Liver (tissue), 9 donors: ENCODE data around the gene POU3F3. TPM values are rescaled to one million over a fixed set of nuclear protein-coding genes. Genes with fewer than 3 reads are reported as not detected.
A peak's percentile ranks its signal among the peaks of the same experiment; 100 is the strongest.

Experiments
- DNase-seq: peaks from one replicate; pipeline ENCODE4 v3.0.0-alpha.2; 2017; ENCODE audit warnings: low spot score
- H3K27ac ChIP-seq, 2 donors: one replicate each; pipeline ENCODE4 v1.7.0; 2013; ENCODE audit warnings: inconsistent platforms in 2 of 2, low read length in 2 of 2, control low read depth in 1 of 2, low read depth in 1 of 2, mild to moderate bottlenecking in 1 of 2
- H3K27me3 ChIP-seq, 4 donors: one replicate each; pipeline versions ENCODE4 v1.6.1 to v1.7.0; 2013; ENCODE audit warnings: low read length in 3 of 4, inconsistent platforms in 1 of 4, mild to moderate bottlenecking in 1 of 4, moderate library complexity in 1 of 4; ENCODE audit not compliant: control insufficient read depth in 4 of 4, insufficient read depth in 4 of 4
- H3K36me3 ChIP-seq, 4 donors: one replicate each; pipeline versions ENCODE4 v1.6.1 to v1.7.0; 2013; ENCODE audit warnings: low read length in 3 of 4, mild to moderate bottlenecking in 3 of 4, low read depth in 1 of 4, moderate library complexity in 1 of 4; ENCODE audit not compliant: control insufficient read depth in 4 of 4, insufficient read depth in 3 of 4
- H3K4me1 ChIP-seq, 4 donors: one replicate each; pipeline versions ENCODE4 v1.6.1 to v1.7.0; 2013; ENCODE audit warnings: low read length in 3 of 4, mild to moderate bottlenecking in 3 of 4, moderate library complexity in 1 of 4; ENCODE audit not compliant: control insufficient read depth in 4 of 4, insufficient read depth in 4 of 4
- H3K4me3 ChIP-seq, 3 donors: one replicate each; pipeline versions ENCODE4 v1.6.1 to v1.7.0; 2013; ENCODE audit warnings: low read length in 3 of 3, control low read depth in 1 of 3, low read depth in 1 of 3, mild to moderate bottlenecking in 1 of 3
- H3K9ac ChIP-seq, 2 donors: one replicate each; pipeline ENCODE4 v1.7.0; 2013; ENCODE audit warnings: low read length in 2 of 2, mild to moderate bottlenecking in 2 of 2, moderate library complexity in 2 of 2, control low read depth in 1 of 2, low read depth in 1 of 2
- H3K9me3 ChIP-seq, 4 donors: one replicate each; pipeline versions ENCODE4 v1.6.1 to v1.7.0; 2013; ENCODE audit warnings: low read length in 3 of 4; ENCODE audit not compliant: control insufficient read depth in 4 of 4
- EGR1 ChIP-seq, 2 donors: IDR thresholded peaks; 2 replicates each; pipeline ENCODE4 v1.6.1; 2016 to 2018; ENCODE audit warnings: antibody characterized with exemption in 2 of 2, low read depth in 2 of 2
- FOXA1 ChIP-seq: IDR thresholded peaks from 2 replicates; pipeline ENCODE4 v1.6.1; 2016; ENCODE audit warnings: antibody characterized with exemption
- FOXA2 ChIP-seq: IDR thresholded peaks from 2 replicates; pipeline ENCODE4 v1.6.1; 2016; ENCODE audit warnings: antibody characterized with exemption
- GABPA ChIP-seq, 2 donors: IDR thresholded peaks in 1 of 2; conservative IDR thresholded peaks in 1 of 2; 2 replicates each; pipeline ENCODE4 v1.6.1; 2016; ENCODE audit warnings: antibody characterized with exemption in 2 of 2, mild to moderate bottlenecking in 1 of 2, moderate library complexity in 1 of 2
- HNF4A ChIP-seq, 2 donors: conservative IDR thresholded peaks; 2 replicates each; pipeline ENCODE4 v1.6.1; 2016; ENCODE audit warnings: antibody characterized with exemption in 2 of 2, mild to moderate bottlenecking in 2 of 2
- HNF4G ChIP-seq: IDR thresholded peaks from 2 replicates; pipeline ENCODE4 v1.6.1; 2016; ENCODE audit warnings: antibody characterized with exemption
- JUND ChIP-seq, 2 donors: IDR thresholded peaks; 2 replicates each; pipeline ENCODE4 v1.6.1; 2016; ENCODE audit warnings: antibody characterized with exemption in 2 of 2
- NR2F2 ChIP-seq: IDR thresholded peaks from 2 replicates; pipeline ENCODE4 v1.6.1; 2016; ENCODE audit warnings: antibody characterized with exemption
- RAD21 ChIP-seq, 2 donors: IDR thresholded peaks; 2 replicates each; pipeline ENCODE4 v1.6.1; 2016; ENCODE audit warnings: antibody characterized with exemption in 2 of 2, mild to moderate bottlenecking in 2 of 2
- RXRA ChIP-seq, 2 donors: IDR thresholded peaks; 2 replicates each; pipeline ENCODE4 v1.6.1; 2017 to 2018; ENCODE audit warnings: antibody characterized with exemption in 2 of 2, mild to moderate bottlenecking in 1 of 2
- SP1 ChIP-seq: IDR thresholded peaks from 2 replicates; pipeline ENCODE4 v1.6.1; 2018; ENCODE audit warnings: antibody characterized with exemption, mild to moderate bottlenecking
- YY1 ChIP-seq: IDR thresholded peaks from 2 replicates; pipeline ENCODE4 v1.6.1; 2016; ENCODE audit warnings: antibody characterized with exemption, mild to moderate bottlenecking
- WGBS: extraction: QIAGEN DNeasy Blood & Tissue Kit; methylation state at CpG from one replicate; pipeline ENCODE4 v1.1.7; 2013; 5-methylcytosine and 5-hydroxymethylcytosine counted together
- polyA plus RNA-seq, 2 donors: library from polyadenylated mRNA; stranded (reverse) in 1 of 2; unstranded in 1 of 2; fragments of 200-250 nt in 1 of 2; fragments of >200 nt in 1 of 2; fragmentation: Nextera tagmentation in 1 of 2; extraction: Ambion mirVana in 1 of 2; gene quantifications; one replicate each; pipeline versions ENCODE4 v1.2.1 to v1.2.3, GENCODE V29; 2013 to 2015
- total RNA-seq, 2 donors: library from RNA; depleted of rRNA; stranded (reverse); fragments of >200 nt; gene quantifications; one replicate each; pipeline ENCODE4 v1.2.3, GENCODE V29; 2014
- TF ChIP-seq, protein P1 (sequence below): fragments of 150-350 bp; IDR thresholded peaks from 2 replicates; pipeline ENCODE4 v1.5.1; 2017; ENCODE audit warnings: improper control_type of control experiment, low read depth, low read length; ENCODE audit not compliant: missing input control
- TF ChIP-seq, protein P2 (sequence below): IDR thresholded peaks from 2 replicates; pipeline ENCODE4 v1.6.1; 2016; ENCODE audit warnings: antibody characterized with exemption
- TF ChIP-seq, protein P3 (sequence below): IDR thresholded peaks from 2 replicates; pipeline ENCODE4 v1.6.1; 2016; ENCODE audit warnings: antibody characterized with exemption
- TF ChIP-seq, protein P4 (sequence below): IDR thresholded peaks from 2 replicates; pipeline ENCODE4 v1.6.1; 2016; ENCODE audit warnings: antibody characterized with exemption
- donor health status: healthy.
- donor health status: healthy.
- donor health status: healthy.
- donor health status: healthy.
- donor health status: healthy.

POU3F3 gene
- total RNA-seq, result not detected
- polyA plus RNA-seq, result not detected

DNA sequence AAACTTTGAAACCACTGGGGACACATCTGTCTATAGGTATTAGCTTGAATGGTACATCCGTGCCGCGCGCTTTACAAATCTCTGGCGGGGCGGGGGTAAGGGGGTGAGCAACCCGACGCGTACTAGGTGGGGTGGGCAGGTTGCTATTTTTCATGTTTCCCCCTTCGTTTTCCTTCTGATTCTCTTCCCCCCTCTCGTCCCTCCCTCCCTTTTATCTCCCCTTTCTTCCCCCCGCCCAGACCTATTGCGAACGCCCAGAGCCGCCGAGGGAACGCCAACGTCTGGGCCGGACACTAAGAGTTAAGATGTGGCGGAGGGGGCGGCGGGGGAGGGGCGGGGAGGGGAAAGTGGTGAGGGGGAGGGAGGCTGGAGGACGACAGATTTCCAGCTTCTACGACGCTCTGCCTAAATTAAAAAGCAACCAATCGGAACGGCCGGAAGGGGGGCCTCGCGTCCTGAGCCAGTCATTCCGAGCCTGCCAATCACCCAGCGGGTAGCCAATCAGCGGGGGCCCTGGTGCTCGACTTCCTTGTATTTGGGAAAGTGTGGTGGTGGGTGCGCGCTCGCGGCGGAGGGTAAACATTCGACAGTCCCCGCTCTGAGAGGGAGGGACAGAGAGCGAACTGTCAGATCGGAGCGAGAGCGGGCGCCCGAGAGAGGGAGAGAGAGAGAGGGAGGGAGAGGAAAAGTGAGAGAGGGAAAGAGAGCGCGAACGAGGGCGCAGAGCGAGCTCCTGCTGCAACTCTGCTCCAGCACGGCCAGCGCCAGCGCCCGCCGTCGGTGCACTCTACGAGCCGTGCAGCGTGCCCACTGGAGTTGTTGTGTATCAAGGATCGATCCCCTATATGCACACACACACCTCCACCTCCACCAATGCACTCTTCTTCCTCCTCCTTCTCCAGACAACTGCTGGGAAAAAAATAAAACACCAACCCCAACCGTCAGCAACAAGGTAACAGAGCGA is at the start of gene POU3F3:
Gene POU3F3, plus strand, starts transcription at position 582 of the 964 bp plus-strand sequence. CDS start 1,396 bp downstream, outside the sequence.
- Histone ChIP-seq H3K27ac (no peak within 1 kb of the TSS), H3K4me3 (peak within 1 kb of the TSS in 1 of 3 donors; percentile 49), H3K9me3 (peaks cover 0 to 3% (median 0%) of the 10 kb centered on the region in 4 donors), H3K9ac (no peak within 1 kb of the TSS), H3K4me1 (peaks cover 14 to 39% (median 26%) of the 10 kb centered on the region in 4 donors), H3K36me3 (no peaks in the 10 kb centered on the region), H3K27me3 (peaks cover 8 to 33% (median 19%) of the 10 kb centered on the region in 4 donors)
- TF ChIP-seq, protein P1, sequence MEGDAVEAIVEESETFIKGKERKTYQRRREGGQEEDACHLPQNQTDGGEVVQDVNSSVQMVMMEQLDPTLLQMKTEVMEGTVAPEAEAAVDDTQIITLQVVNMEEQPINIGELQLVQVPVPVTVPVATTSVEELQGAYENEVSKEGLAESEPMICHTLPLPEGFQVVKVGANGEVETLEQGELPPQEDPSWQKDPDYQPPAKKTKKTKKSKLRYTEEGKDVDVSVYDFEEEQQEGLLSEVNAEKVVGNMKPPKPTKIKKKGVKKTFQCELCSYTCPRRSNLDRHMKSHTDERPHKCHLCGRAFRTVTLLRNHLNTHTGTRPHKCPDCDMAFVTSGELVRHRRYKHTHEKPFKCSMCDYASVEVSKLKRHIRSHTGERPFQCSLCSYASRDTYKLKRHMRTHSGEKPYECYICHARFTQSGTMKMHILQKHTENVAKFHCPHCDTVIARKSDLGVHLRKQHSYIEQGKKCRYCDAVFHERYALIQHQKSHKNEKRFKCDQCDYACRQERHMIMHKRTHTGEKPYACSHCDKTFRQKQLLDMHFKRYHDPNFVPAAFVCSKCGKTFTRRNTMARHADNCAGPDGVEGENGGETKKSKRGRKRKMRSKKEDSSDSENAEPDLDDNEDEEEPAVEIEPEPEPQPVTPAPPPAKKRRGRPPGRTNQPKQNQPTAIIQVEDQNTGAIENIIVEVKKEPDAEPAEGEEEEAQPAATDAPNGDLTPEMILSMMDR, result no peak
- TF ChIP-seq JUND (IDR thresholded peaks at IDR 0.05) (no peak), RAD21 (IDR thresholded peaks at IDR 0.05) (no peak), NR2F2 (no peak), HNF4A (conservative IDR thresholded peaks at IDR 0.05) (no peak), GABPA (IDR thresholded peaks at IDR 0.05 in 1 of 2, conservative IDR thresholded peaks at IDR 0.05 in 1 of 2) (no peak), EGR1 (IDR thresholded peaks at IDR 0.05; ENCODE audit: low read depth in 2 of 2) (no peak), YY1 (no peak)
- TF ChIP-seq, protein P2, sequence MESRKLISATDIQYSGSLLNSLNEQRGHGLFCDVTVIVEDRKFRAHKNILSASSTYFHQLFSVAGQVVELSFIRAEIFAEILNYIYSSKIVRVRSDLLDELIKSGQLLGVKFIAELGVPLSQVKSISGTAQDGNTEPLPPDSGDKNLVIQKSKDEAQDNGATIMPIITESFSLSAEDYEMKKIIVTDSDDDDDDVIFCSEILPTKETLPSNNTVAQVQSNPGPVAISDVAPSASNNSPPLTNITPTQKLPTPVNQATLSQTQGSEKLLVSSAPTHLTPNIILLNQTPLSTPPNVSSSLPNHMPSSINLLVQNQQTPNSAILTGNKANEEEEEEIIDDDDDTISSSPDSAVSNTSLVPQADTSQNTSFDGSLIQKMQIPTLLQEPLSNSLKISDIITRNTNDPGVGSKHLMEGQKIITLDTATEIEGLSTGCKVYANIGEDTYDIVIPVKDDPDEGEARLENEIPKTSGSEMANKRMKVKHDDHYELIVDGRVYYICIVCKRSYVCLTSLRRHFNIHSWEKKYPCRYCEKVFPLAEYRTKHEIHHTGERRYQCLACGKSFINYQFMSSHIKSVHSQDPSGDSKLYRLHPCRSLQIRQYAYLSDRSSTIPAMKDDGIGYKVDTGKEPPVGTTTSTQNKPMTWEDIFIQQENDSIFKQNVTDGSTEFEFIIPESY, result no peak
- no peak for DNase-seq
- WGBS, result 5% methylated on average over 65 of the region's 65 CpGs

DNA sequence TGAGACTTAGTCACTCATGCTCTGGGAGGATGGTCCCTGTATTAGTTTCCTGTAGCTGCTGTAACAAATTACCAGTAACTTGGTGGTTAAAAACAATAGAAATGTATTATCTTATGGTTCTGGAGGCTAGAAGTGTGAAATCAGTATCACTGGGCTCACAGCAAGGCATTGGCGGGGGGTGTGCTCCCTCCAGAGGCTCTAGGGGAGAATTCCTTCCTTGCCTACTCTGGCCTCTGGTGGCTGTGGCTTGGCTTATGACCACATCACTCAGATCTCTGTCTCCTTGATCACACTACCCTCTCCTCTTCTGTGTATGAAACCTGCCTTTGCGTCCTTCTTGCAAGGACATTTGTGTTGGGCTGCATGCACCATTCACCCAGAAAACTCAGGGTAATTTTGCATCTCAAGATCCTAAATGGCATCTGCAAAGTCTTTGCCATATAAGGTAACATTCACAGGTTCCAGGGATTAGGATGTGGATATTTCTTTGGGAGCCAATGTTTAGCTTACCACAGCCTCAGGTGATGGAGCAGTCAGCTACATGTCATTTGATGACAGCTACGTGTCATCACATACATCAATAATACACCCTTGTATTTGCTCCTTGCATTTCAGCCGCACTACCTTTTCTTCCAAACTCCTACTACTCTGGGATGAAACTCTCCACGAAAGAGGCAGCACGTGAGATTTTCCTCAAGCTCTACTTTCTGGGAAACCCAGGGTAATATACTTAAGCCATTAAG is 49.6 kb upstream of the POU3F3 start:
- H3K4me1 ChIP-seq, result no peaks in the 10 kb centered on the region
- TF ChIP-seq SP1 (no peak), RAD21 (IDR thresholded peaks at IDR 0.05) (no peak), GABPA (IDR thresholded peaks at IDR 0.05 in 1 of 2, conservative IDR thresholded peaks at IDR 0.05 in 1 of 2) (no peak), FOXA1 (no peak), EGR1 (IDR thresholded peaks at IDR 0.05; ENCODE audit: low read depth in 2 of 2) (no peak), HNF4A (conservative IDR thresholded peaks at IDR 0.05) (no peak), HNF4G (no peak), FOXA2 (no peak), RXRA (IDR thresholded peaks at IDR 0.05) (no peak), NR2F2 (no peak)
- TF ChIP-seq, protein P2, result no peak
- TF ChIP-seq, protein P3, sequence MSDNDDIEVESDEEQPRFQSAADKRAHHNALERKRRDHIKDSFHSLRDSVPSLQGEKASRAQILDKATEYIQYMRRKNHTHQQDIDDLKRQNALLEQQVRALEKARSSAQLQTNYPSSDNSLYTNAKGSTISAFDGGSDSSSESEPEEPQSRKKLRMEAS, result no peak
- TF ChIP-seq, protein P4, sequence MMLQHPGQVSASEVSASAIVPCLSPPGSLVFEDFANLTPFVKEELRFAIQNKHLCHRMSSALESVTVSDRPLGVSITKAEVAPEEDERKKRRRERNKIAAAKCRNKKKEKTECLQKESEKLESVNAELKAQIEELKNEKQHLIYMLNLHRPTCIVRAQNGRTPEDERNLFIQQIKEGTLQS, result no peak
- TF ChIP-seq, protein P1, result no peak
- no peak overlapping the region for H3K9ac ChIP-seq
- DNase-seq, result no peak
- no peak overlapping the region for H3K4me3 ChIP-seq
- no peaks in the 10 kb centered on the region for H3K36me3 ChIP-seq
- no peaks in the 10 kb centered on the region for H3K9me3 ChIP-seq
- H3K27me3 ChIP-seq, result no peaks in the 10 kb centered on the region
- no peak overlapping the region for H3K27ac ChIP-seq
- 70% methylated on average over 6 of the region's 6 CpGs for WGBS
